Measurements from ENCODE around the gene NUDCD2. TPM values are rescaled to one million over a fixed set of nuclear protein-coding genes. Genes with fewer than 3 reads are reported as not detected.

The NUDCD2 gene, protein sequence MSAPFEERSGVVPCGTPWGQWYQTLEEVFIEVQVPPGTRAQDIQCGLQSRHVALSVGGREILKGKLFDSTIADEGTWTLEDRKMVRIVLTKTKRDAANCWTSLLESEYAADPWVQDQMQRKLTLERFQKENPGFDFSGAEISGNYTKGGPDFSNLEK
- 8.3 and 9.1 TPM in 2 replicates for total RNA-seq

GRCh38 chr5:163459819-163460561 is at the start of gene NUDCD2:
NUDCD2 (minus strand) TSS chr5:163460102; CDS start chr5:163460050, 52 bp downstream.

GRCh38 chr5:163505368-163506094 is 45.6 kb upstream of the NUDCD2 start, which contains the start of gene MAT2B:
MAT2B (plus strand) TSS chr5:163505619; CDS start chr5:163505687, 68 bp downstream.

DNA sequence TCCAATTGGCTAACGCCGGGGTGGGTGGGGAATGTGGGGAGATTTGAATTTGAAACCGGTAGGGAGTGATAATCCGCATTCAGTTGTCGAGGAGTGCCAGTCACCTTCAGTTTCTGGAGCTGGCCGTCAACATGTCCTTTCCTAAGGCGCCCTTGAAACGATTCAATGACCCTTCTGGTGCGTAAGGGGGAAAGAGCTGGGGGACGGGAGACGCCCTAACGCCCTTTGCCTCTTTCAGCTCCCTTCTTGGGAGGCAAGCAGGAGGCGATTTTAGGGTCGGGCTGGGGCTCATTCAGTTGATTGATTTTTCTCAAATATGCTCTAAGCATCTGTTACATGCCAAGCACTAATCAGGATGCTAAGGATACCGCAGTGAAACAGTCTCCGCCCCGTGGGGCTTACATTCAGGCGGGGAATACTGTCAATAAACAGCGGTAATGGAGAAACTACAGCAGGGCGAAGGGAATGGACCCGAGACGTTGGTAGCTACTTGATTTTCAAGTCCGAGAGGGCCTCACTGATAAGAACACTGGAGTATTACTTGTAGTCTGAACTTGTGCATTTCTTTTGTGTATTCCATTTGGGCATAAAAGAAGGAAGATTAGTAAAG is 765 bp upstream of the NUDCD2 start, which contains the start of gene HMMR:
HMMR (plus strand) TSS at position 71 of the 610 bp plus-strand sequence; CDS start at position 132, 61 bp downstream.

DNA sequence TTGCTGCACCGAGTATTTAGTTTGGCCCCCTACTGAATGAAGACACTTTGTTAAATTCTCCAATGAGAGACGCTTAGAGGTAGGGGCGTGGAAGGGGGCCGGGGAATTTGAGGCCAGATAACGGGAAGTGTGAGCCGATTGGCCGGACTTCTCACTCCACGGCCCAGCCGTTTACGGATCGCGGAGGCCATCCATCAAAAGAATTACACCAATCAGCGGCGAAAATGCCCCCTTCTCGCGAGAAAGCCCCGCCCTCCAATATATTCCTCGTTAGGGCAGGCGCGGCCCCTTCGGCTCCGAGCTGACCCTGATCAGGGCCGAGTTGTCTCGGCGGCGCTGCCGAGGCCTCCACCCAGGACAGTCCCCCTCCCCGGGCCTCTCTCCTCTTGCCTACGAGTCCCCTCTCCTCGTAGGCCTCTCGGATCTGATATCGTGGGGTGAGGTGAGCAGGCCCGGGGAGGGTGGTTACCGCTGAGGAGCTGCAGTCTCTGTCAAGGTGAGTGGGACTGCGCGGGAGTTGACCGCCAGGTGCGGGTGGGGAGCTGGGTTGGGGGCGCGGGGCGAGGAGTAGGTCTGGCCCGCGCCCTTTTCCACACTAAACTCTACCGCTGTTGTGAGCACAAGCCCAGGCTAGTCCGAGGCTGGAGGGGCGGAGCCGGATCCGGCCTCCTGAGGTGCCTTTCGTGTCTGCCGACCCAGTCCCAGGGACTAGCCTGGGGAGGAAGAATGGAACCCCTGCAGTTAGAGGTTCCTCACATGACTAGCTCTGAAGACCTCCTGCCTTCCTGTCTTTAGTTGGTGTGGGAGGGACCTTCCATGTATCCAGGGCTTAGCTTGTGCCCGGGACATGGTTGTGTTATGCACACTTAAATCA is 22.4 kb downstream of the NUDCD2 start, which contains the start of gene CCNG1:
CCNG1 (plus strand) TSS at position 287 of the 874 bp plus-strand sequence. CDS start 1,662 bp downstream, outside the sequence.

Other genes with a start within 250 kb of the NUDCD2 start
- 224 and 247 TPM in 2 replicates for gene CCNG1, start 22.5 kb downstream of the NUDCD2 start, total RNA-seq
- 43.2 and 43.8 TPM in 2 replicates for gene HMMR, start 530 bp upstream of the NUDCD2 start, total RNA-seq
- 117 and 121 TPM in 2 replicates for gene MAT2B, start 45.5 kb upstream of the NUDCD2 start, total RNA-seq

Measured in mammary microvascular endothelial cell (primary cell).